Activated CD4-positive, alpha-beta T cell treated with anti-CD3 and anti-CD28 coated beads, Interleukin-2, amount 50 U/mL, for 16 hours (primary cell): ENCODE results near the gene MYL5.

Experiments used
- DNase-seq: peaks from one replicate; pipeline ENCODE4 v3.0.0-alpha.2; 2020

The MYL5 gene

GRCh38 chr4:675036-675882 lies 917 bp downstream of the MYL5 start:
- no peak for DNase-seq

GRCh38 chr4:675980-676870 lies 1.9 kb downstream of the MYL5 start:
- DNase-seq, result no peak

- no peak for DNase-seq
These were observed 2.5 kb downstream of the MYL5 start for GRCh38 chr4:676871-677235.

- no peak for DNase-seq
These were observed 3.3 kb downstream of the MYL5 start for GRCh38 chr4:677431-678293.

- DNase-seq, result no peak
These were observed 4.2 kb downstream of the MYL5 start for GRCh38 chr4:678331-679103.

- no peak for DNase-seq
These were observed 4.8 kb downstream of the MYL5 start for GRCh38 chr4:679104-679481.

GRCh38 chr4:679629-680028 lies 5.3 kb downstream of the MYL5 start:
- DNase-seq, result no peak

- no peak for DNase-seq
These were observed 5.7 kb downstream of the MYL5 start for GRCh38 chr4:680091-680490.

- no peak for DNase-seq
These were observed 6.2 kb downstream of the MYL5 start for GRCh38 chr4:680551-680927.

- DNase-seq, result peak; percentile 65
These were observed 6.7 kb downstream of the MYL5 start for GRCh38 chr4:680928-681645.

- no peak for DNase-seq
These were observed 7.6 kb downstream of the MYL5 start for GRCh38 chr4:681736-682451.

- DNase-seq, result no peak
These were observed 8.3 kb downstream of the MYL5 start for GRCh38 chr4:682490-683172.

- no peak for DNase-seq
These were observed 9.0 kb downstream of the MYL5 start for GRCh38 chr4:683247-683897.

GRCh38 chr4:683982-684622 lies 9.8 kb downstream of the MYL5 start:
- no peak for DNase-seq

GRCh38 chr4:684623-685327 lies 10.4 kb downstream of the MYL5 start:
- DNase-seq, result no peak

GRCh38 chr4:685679-686412 lies 11.5 kb downstream of the MYL5 start:
- no peak for DNase-seq

- no peak for DNase-seq
These were observed 12.2 kb downstream of the MYL5 start for GRCh38 chr4:686413-687040.
